GM19467 (cell line): Measurements from ENCODE around the gene OPA3.

Experiments used
- ATAC-seq: cut with Tn5 transposase; IDR thresholded peaks from one replicate; pipeline ENCODE4 v1.9.1; 2021; ENCODE audit warnings: mild to moderate bottlenecking, moderate library complexity; ENCODE audit not compliant: unreplicated experiment

OPA3 gene

DNA sequence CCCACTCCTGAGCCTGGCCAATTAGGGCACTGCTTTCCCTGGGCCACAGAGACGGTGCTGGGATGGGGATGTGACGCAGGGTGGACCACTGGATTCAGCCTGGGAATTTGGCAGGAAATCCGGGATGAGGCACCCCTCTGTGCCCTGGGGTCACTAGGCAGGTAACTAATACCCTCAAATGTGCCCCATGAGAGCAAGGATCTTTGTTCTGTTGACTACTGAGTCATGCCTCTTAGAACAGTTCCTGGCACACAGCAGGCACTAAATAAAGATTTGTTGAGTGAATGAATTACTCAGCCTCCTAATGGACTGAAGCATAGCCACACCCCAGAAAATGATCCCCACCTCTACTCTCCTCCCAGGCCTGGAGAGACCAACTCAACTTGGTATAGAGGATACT lies 15.9 kb downstream of the OPA3 start:
- ATAC-seq, result no peak

DNA sequence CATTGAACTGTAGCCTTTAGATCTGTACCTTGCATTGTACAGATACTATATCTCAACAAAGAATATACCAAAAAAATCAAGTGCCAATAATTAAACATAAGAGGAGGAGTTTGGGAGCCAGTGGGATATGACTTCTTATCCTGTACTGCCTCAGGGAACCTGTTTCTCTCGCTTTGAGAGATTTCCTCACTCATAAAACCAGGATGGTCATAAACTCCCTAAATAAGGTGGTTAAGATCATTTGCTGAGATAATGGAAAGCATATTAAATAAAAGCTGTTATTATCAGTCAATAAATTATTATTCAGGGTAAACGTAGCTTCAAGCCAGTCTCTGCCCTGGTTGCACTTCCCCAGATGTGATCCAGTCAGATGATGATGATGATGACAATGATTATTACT lies 17.0 kb downstream of the OPA3 start:
- ATAC-seq, result no peak

DNA sequence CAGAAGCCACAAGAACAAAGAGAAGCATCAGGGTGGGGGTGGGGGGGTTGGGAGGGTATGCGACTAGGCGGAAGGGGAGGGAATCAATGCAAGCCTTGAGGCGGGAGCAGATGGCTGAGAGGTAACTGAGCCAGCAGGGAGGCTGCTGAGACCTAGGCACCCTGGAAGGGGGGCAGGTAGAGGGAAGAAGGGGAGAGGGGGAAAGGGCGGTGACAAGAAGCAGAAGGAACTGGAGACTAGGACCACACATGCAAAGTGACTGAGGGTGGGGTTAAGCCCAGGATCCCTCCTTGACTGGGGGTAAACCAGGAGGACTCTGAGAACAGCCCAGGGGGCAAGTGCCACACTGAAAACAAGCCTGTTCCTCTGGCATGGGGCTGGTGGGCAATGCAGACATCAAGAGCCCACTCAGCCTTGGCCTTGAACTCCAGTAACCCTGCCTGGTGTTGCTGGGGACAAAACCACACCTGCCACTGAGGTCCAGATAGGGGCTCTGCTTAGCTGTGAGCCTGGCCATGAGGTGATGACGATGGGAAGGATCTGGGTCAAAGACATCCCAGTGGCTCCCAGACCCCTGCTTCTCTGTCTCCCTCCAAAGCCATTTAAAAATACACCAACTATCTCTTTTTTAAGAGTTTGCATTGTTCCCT lies 20.3 kb downstream of the OPA3 start:
- no peak for ATAC-seq

DNA sequence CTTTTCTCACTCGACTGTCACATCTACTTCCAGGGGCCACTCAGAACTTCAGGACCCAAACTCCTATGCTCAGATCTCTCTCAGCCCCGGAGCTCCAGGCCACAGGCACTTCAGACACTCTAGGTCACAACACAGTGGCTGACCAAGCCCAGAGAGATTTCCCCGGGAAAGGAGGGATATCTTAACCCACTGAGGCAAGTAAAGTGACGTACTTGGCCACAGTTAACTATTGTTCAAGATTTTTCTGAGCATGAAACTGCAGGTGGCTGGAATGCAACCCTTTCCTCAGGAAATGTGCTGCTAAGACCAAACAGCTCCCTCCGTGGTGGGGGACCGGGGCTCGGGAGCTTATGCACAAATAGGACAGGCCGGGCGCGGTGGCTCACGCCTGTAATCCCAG lies 23.9 kb downstream of the OPA3 start:
- ATAC-seq, result no peak

DNA sequence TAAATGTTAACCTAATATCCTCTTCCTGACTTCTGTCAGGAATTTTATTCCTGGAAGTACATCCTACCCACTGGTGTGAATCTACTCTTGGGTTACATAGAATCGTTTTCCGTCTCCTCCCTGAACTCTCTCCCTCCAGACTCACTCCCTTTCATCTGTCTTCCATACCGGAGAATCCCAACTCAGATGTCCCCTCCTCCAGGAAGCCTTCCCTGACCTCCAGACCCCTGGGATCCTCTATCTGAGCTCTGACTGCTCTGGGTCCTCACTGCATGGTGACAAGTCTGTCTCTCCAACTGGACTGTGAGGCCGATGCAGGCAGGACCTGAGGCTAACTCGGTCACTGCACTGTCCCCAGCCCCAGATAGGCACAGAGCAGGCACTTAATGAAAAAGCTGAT lies 24.6 kb downstream of the OPA3 start:
- ATAC-seq, result no peak

DNA sequence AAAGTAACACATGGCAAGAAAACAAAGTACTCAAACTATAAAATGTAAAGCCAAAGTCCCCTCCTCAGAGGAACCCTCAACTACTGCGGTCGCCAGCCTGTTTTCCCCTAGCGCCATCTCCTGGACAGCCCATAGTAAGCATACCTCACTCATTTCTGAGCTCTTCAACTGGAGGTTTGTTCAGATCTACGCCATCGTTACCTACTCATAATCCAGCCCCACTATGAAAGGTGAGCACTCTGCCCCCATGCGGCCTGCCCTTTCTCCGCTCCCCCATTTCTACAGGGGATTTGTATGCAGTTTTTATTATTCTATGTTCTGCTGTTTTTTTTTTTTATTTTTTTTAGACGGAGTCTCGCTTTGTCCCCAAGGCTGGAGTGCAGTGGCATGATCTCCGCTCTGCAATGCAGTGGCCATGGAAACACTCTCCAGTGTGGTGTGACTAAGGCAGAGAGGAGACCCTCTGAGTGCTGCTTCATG lies 26.2 kb downstream of the OPA3 start:
- no peak for ATAC-seq

DNA sequence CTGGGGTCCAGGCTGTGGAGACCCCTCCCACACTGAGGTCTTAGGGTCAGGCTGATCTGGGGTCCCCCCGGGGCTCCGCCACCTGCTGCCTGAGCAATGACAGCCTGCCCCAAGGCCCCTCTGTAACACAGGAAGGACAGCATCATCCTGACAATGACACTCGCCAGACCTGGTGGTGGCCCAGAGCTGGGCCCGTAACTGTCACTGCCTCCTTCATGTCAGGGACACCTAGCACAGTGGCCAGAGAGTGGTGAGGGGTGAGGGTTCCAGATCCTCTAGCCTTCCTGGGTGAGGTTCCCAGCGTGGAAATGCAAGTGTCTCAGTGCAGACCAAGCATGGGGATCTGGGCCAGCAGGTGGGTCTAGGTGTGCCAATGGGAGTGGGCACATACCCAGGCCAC lies 27.8 kb downstream of the OPA3 start:
- ATAC-seq, result no peak

DNA sequence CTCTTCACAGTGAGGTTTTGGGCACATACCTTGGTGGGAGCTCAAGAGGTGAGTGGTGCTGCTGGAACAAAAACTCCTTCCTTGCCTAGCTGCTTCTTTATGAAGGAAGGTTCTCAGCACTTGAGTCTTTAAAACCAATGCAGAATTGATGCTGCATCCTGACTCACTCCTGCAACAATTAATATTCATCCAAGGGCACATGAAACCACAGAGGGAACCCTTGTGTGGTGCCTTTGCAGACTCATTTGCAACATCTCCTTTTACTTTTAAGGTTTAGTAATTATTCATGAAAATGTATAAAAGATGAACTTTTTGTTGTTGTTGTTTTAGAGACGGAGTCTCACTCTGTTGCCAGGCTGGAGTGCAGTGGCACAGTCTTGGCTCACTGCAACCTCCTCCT lies 30.1 kb downstream of the OPA3 start:
- ATAC-seq, result no peak

DNA sequence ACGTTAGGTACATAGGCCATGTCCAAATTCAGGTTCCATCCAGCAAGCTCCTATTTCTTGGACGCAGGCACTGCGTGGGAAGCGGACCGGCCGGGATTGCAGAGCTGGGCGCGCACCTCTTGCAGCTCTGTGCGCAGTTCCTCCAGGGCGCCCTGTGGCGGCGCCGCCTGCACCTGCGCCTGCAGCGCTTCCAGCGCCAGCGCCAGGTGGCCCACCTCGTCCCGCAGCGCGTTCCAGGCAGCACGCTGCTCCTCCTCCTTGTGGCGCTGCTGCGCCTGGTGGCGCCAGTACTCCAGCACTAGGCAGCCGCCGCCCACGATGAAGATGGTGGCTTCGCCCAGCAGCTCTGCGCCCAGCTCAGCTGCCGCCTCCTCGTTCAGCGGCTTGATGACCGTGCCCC lies 31.1 kb downstream of the OPA3 start:
- ATAC-seq, result no peak

DNA sequence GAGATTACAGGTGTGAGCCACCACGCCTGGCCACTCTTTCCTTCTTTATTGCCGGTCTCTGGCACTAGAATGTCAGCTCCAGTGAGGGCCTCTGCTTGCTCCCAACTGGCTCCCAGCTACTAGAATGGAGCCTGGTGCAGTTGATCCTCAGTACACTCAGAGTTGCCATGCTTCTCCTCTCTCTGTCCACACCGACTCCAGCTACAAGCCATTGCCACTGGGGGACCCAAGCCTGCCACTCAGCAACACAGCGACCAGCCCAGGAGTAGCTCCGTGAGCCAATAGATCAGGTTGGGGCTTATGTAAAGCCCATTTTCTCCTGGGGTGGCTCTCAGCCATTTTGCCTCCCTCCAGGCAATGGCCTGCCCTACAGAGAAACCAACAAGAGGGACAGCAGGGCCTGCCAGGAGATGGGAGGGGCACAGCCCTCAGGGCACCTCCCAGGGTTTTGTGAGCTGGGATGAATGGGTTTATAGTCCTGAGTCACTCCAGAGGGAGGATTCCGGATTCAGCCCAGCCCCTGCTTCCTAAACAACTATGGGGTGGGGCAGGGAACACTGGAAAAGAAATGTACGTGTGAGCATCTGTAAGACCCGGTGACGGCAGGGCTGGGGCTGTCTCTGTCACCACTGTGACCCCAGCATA lies 36.5 kb downstream of the OPA3 start:
- ATAC-seq, result no peak

DNA sequence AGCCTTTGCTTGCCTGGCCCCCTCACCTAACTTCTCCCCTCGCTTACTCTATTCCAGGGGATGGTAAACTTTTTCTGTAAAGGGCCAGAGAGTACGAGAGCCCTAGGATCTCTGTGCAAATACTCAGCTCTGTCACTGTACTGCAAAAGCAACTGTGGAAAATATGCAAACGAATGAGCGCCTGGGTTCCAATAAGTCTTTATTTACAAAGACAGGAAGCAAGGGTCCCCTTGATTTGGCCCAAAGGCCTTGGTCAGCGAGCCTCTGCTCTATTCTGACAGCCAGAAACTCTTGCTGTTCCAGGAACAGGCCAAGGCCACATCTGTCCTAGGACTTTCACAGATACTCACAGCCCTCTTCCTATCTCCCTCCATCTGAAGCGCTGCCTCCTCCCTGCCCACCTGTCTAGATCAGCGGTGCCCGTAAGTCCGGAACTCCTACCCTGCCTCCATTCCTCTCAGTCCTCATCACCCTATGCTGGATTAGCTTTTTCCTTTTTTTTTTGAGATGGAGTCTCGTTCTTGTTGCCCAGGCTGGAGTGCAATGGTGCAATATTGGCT lies 37.3 kb downstream of the OPA3 start:
- ATAC-seq, result no peak

DNA sequence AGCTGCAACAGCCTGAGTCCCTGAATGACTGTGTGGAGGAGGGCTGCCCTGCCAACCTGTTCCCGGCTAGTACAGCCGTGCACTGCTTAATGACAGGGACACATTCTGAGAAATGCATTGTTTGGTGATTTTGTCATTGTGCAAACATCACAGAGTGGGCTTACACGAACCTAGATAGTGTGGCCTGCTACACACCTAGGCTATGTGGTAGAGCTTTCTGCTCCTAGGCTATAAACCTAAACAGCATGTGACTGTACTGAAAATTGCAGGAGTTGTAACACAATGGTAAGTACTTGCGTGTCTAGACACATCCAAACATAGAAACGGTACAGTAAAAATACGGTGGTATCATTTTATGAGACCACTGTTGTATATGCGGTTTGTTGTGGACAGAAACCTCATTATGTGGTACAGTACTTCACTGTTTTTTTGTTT lies 42.4 kb downstream of the OPA3 start:
- ATAC-seq, result no peak

DNA sequence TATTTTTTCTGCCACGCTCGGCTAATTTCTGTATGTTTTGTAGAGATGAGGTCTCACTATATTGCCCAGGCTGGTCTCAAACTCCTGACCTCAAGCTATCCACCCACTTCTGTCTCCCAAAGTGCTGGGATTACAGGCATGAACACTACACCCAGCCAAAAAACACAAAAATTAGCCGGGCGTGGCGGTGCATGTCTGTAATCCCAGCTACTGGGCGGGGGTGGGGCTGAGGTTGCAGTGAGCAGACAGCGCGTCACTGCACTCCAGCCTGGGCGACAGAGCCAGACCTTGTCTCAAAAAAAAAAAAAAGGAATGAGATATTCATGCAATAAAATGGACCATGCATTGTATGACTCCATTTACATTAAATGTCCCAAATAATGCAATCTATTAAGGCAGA lies 45.1 kb downstream of the OPA3 start:
- ATAC-seq, result no peak

DNA sequence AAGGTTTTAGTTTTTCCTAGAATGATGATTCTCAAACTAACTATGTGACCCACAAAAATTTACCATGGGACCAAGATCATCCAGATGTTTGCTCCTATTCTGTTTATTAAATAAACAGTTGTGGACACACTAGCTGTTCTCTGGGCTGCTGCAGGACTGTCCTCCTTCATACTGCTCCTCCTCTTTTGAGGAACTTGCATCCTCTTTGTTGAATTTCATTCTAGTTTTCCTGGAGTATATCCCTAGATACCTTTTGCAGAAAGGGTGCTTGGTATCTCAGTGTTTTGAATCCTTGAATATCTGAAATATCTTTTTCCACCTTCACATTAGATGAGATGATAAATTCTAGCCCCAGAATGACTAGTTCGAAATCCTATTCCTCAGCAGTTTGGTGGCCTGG lies 53.3 kb downstream of the OPA3 start:
- ATAC-seq, result no peak

DNA sequence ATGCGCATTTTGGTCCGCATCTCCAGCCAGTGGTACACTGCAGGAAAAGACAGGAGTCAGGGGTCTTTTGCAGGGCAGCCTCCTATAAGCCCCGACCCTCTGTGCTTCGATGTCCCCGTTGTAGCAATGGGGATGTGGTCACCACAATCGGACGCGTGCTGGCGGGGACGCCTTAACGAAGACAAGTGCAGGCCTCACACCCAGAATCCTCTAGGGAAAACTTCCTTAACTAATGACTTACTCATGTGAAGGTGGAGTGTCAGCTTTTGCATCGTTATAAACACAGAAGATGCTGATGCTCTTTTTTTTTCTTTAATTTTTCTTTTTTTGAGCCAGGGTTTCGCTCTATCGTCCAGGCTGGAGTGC lies 55.2 kb downstream of the OPA3 start:
- no peak for ATAC-seq

DNA sequence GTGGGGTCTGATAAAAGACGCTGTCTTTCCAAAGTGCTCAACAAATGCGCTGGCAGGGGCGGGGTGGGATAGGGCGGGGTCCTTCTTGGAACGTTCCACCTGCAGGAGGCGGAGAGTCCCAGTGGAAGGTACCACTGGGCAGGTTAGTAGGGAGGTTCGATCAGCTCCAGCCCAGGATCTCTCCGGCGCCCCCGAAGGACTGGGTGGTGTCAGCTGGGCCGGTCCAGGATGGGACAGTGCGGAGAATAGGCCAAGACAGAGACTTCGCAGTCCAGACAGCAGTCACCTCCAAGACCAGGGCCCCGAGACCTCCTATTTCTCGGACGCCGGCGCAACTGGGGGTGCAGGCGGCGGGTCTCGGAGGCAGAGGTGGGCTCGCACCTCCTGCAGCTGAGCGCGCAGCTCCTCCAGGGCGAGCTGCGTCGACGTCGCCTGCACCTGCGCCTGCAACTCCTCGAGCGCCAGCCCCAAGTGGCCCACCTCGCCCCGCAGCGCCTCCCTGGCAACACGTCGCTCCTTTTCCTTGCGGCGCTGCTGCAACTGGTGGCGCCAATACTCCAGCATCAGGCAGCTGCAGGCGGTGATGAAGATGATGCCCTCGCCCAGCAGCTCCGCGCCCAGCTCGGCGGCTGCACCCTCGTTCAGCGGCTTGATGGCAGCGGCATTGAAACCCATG lies 55.7 kb downstream of the OPA3 start:
- no peak for ATAC-seq

DNA sequence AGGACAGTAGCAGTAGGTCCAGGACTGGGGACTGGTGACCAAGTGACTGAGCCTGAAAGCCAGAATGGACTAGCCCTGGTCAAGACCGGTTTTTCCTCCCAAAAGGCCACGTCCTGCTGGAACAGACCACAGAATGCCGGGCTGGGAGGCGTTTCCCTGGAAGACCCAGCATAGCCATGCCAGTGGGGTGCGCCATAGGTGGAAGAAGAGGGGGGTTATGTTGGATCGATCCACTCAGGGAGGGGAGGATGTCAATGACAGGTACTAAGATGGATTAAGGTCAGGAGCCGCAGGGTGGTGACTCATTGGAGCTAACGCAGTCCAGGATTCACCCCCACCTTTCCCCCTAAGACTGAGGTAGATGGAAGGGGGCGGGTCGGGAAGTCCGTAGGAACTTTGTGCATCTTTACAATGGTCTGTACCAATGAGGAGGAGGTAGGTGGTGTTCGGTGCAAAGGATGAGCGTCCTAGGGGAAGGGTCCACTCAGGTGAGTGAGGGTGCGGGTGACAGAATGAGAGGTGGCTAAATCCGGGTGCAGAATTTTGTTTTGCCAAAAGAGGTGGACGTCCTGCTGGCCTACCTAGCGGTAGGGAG lies 56.4 kb downstream of the OPA3 start:
- no peak for ATAC-seq

DNA sequence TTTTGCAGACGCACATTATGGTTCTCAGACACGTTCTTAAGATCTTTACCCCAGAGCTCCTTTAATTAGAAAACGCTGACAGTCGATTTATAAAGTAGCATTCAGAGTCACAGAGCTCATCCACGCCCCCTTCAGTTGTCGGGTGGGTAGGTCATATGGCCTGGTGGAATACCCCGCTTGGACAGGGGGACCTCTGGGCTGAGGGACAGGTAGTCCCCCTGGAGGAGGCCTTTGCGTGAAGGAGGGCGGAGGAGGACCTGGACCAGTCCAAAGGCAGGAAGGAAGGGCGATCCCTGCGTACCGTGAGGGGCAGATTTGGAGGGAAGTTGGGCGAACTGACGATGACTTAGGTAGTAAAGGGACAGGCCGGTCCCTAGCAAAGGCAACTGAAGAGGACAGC lies 56.9 kb downstream of the OPA3 start:
- no peak for ATAC-seq

DNA sequence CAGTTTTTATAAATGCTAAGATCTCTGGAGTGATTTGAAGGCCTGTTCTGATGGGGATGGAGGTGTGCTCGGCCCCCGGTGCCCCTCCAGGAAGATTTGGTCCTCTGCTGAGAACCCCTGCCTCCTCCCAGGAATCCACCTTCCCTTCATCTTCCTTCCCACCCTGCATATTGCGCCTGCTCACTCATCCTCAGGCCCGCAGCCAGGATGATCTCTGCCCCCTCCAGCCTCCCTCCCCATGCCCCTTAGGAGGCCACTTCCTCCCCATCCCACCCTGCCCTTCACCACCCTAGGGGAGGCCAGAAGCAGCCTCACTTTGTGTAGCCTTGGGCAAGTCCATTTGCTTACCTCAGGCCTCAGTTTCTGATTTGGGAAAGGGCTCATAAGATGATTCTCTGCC lies 57.6 kb downstream of the OPA3 start:
- no peak for ATAC-seq

DNA sequence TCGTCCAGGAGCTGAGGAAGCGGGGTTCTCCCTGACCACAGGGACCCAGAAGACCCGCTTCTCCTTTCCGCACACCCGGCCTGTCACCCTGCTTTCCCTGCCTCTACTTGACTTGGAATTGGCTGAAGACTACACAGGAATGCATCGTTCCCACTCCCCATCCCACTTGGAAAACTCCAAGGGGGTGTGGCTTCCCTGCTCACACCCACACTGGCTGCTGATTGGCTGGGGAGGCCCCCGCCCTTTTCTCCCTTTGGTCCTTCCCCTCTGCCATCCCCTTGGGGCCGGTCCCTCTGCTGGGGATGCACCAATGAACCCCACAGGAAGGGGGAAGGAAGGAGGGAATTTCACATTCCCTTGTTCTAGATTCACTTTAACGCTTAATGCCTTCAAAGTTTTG lies 58.5 kb downstream of the OPA3 start:
- ATAC-seq, result no peak

DNA sequence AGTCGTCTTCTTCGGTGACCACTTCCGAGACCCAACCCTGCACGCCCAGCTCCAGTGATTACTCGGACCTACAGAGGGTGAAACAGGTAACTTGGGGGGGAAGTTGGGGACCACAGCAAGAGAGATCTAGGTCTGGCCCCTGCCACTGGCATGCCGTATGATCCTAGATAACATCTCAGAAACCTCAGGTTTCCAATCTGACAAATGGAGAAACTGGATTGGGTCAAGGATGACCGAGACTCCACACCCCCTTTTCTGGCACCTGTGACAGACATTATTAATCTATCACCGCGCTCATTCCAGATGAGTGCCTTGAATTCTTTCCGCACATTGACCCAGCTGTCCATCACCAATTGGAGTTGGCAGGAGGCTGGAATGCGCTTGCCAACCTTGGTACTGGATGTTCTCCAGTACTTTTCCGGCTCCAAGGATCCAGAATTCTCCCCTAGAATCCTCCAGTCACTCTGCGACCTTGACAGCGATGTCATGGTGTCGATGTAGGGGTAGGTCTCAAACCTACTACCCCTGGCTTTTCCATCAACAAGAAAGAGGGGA lies 60.0 kb downstream of the OPA3 start:
- no peak for ATAC-seq
